ENCODE results near the gene KLF6. TPM values are rescaled to one million over a fixed set of nuclear protein-coding genes. Genes with fewer than 3 reads are reported as not detected.
A peak's percentile ranks its signal among the peaks of the same experiment; 100 is the strongest.

The KLF6 gene
- total and polyA plus RNA-seq, 8 donors = 25.9 to 187 (median 94.0) TPM

DNA sequence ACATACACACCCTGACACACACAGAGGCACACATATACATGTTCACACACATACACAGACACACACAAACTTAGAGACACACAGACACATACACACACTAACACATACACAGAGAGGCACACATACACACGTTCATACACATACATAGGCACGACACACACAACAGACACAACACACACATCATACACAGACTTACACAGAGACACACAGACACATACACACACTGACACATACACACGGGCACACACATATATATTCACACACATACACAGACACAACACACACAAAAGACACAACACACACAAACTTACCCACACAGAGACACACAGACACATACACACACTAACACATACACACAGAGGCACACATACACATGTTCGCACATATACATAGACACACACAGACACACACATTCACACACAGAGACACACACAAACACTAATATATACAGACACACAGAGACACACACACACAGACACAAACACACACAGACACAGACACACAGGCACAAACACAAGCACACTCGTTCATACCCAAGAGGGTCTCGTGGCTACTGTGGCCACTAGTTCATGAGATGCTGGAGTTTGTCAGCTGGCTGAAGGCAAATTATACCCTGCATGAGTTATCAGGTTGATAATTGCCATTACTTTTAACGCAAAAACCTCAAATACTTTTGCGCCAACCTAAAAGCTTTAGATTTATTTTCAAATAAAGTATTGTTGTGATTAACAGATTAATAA is 17.7 kb upstream of the KLF6 start:
- Histone ChIP-seq H3K4me3 (no peak overlapping the region), H3K4me1 (peaks cover 32 to 51% (median 38%) of the 10 kb centered on the region in 4 donors), H3K27ac (peak overlapping the region in 3 of 5 donors; percentile 89 to 94 (median 91)), H3K27me3 (no peaks in the 10 kb centered on the region), H3K36me3 (no peaks in the 10 kb centered on the region), H3K9me3 (no peaks in the 10 kb centered on the region)
- no peak for DNase-seq
- intact Hi-C loops (cut with DNase I; ENCODE audit: low total_unique reads) = no loop called here
- 60 to 77% (median 72%) methylated on average over 8 of the region's 8 CpGs for WGBS, 5 donors
- no peak for TF ChIP-seq EP300 (IDR thresholded peaks at IDR 0.05)
- TF ChIP-seq POLR2A (IDR thresholded peaks at IDR 0.05) = peak in 1 of 4 donors; percentile 69

DNA sequence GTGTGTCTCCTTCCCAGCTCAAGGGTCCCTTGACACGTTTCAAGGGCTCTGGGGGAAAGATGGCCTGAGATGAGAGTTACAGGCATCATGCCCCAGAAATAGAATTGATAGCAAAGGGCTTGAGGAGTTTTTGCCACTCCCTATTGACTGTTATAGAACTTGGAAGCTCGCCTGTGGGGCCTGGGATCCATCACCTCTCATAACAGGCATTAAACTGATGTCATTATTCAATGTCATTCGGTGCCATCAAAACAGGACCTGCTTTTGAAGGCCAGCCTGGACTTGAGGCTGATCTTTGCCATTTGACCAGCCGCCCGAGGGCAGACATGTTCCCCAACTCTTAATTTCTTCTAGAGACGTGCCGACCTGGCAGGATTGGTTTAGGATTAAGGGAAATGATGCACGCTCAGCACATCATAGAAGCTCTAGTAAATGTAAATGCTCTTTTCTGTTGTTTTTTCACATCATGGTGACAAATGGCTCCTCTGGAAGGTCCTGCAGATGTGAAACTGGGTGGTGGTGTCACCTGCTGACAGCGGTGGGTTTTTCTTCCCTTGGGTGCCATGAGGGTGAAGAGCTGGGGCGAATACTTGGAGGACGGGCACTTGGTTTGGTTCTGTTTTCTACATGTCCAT is 16.7 kb upstream of the KLF6 start:
- intact Hi-C loops (cut with DNase I; ENCODE audit: low total_unique reads) = no loop called here
- 92 to 99% (median 96%) methylated on average over 11 of the region's 11 CpGs for WGBS, 5 donors

DNA sequence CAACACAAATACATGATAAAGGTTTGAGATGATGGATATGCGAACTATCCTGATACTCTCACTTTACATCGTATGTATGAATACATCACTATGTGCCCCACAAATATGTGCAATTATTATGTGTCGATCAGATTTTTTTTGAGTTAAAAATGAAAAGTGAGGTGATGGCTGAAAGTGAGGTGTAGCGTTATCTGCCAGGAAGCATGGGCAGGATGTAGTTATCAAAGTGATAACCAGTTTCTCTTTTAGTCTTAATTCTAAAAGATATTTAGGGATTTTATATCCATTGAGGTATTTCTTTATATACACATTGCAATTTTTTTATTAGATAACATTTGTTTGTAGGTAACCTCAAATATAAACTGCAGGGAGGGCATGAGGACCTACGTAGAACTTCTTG is 15.6 kb upstream of the KLF6 start:
- no peaks in the 10 kb centered on the region for H3K27me3 ChIP-seq
- no peak for DNase-seq
- WGBS, 5 donors = 87 to 95% (median 89%) methylated on average over 5 of the region's 5 CpGs
- no peak overlapping the region for H3K4me3 ChIP-seq
- H3K27ac ChIP-seq = no peak overlapping the region
- intact Hi-C loops (cut with DNase I; ENCODE audit: low total_unique reads) = no loop called here
- H3K4me1 ChIP-seq = peaks cover 12 to 30% (median 18%) of the 10 kb centered on the region in 4 donors
- H3K9me3 ChIP-seq = no peaks in the 10 kb centered on the region
- no peaks in the 10 kb centered on the region for H3K36me3 ChIP-seq
- TF ChIP-seq EP300 (IDR thresholded peaks at IDR 0.05) (no peak), POLR2A (IDR thresholded peaks at IDR 0.05) (no peak), POLR2AphosphoS5 (IDR thresholded peaks at IDR 0.05) (no peak)
- TF ChIP-seq, protein P1, sequence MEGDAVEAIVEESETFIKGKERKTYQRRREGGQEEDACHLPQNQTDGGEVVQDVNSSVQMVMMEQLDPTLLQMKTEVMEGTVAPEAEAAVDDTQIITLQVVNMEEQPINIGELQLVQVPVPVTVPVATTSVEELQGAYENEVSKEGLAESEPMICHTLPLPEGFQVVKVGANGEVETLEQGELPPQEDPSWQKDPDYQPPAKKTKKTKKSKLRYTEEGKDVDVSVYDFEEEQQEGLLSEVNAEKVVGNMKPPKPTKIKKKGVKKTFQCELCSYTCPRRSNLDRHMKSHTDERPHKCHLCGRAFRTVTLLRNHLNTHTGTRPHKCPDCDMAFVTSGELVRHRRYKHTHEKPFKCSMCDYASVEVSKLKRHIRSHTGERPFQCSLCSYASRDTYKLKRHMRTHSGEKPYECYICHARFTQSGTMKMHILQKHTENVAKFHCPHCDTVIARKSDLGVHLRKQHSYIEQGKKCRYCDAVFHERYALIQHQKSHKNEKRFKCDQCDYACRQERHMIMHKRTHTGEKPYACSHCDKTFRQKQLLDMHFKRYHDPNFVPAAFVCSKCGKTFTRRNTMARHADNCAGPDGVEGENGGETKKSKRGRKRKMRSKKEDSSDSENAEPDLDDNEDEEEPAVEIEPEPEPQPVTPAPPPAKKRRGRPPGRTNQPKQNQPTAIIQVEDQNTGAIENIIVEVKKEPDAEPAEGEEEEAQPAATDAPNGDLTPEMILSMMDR (IDR thresholded peaks at IDR 0.05) = no peak

More for the DNA sequence above, 16.7 kb upstream of the KLF6 start:
- TF ChIP-seq, protein P1 (IDR thresholded peaks at IDR 0.05) = no peak
- TF ChIP-seq POLR2A (IDR thresholded peaks at IDR 0.05) (no peak), EP300 (IDR thresholded peaks at IDR 0.05) (no peak), POLR2AphosphoS5 (IDR thresholded peaks at IDR 0.05) (no peak)
- no peak for DNase-seq
- peaks cover 22 to 41% (median 28%) of the 10 kb centered on the region in 4 donors for H3K4me1 ChIP-seq
- no peak overlapping the region for H3K4me3 ChIP-seq
- no peaks in the 10 kb centered on the region for H3K27me3 ChIP-seq
- no peak overlapping the region for H3K27ac ChIP-seq
- no peaks in the 10 kb centered on the region for H3K9me3 ChIP-seq
- no peaks in the 10 kb centered on the region for H3K36me3 ChIP-seq

DNA sequence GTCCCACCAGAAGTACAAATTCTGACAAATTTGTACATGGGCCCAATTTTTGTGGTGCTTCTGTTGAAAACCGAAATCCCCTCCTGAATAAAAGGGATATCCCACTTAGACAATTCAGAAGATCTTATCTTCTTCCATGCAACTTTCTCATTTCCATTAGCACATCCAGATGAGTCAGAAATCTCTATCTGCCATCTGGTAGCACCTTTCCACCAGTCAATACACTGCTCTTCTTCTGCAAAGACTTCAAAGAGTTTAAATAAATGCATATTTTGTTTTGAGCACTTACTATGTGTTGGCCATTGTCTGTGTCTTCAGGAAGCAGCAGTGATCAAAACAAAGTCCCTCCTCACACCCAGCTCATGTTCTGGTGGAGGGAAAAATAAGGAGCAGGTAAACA is 12.7 kb upstream of the KLF6 start:
- no peak overlapping the region for H3K27ac ChIP-seq
- TF ChIP-seq, protein P1 (IDR thresholded peaks at IDR 0.05) = no peak
- TF ChIP-seq EP300 (IDR thresholded peaks at IDR 0.05) (no peak), POLR2A (IDR thresholded peaks at IDR 0.05) (no peak), POLR2AphosphoS5 (IDR thresholded peaks at IDR 0.05) (no peak)
- no peaks in the 10 kb centered on the region for H3K27me3 ChIP-seq
- DNase-seq = no peak
- 0 to 100% (median 71%) methylated on average over 1 of the region's 1 CpG for WGBS, 5 donors
- peaks cover 0 to 9% (median 6%) of the 10 kb centered on the region in 4 donors for H3K9me3 ChIP-seq
- peaks cover 0 to 3% (median 0%) of the 10 kb centered on the region in 4 donors for H3K4me1 ChIP-seq
- no peak overlapping the region for H3K4me3 ChIP-seq
- H3K36me3 ChIP-seq = no peaks in the 10 kb centered on the region
- intact Hi-C loops (cut with DNase I; ENCODE audit: low total_unique reads) = no loop called here
